ENCODE measurements around the gene PTPRU.

Gene PTPRU

DNA sequence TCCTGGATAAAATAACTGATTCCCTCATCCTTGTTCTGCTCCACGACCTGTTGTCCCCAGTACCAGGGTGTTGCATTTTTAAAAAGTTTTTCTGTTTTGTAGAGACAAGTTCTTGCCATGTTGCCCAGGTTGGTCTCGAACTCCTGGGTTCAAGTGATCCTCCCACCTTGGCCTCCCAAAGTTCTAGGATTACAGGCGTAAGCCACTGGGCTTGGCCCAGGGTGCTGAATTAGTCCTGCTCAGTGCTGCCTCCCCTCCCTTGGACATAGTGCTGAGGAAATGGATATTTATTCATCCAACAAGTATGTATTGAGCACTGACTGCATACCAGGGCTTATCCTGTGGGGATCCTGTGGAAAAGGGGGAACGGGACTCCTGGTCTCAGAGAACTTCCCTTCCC lies 126.4 kb downstream of the PTPRU start:
- no peak for TF ChIP-seq CTCF (conservative IDR thresholded peaks at IDR 0.05; ENCODE audit: low read depth, low read length)
- H3K4me3 ChIP-seq (ENCODE audit: low read length), result no peak overlapping the region
- DNase-seq (ENCODE audit: low read depth), result no peak

DNA sequence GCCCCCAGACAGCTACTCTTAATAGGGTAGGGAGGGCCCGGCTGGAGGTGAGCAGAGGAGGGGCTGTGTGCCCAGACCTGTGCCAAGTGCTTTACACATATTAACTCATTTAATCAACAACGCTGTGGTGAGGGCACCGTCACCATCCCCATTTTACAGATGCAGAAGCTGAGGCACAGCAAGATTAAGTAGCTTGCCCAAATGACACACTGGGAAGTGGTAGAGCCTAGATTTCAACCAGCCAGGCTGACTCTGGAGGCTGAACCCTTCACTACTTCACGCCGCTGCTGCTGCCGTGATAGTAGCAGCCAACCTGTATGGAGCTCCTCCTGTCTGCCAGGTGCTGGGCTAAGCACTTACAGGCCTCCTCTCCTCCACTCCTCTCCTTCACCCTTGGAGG lies 127.2 kb downstream of the PTPRU start:
- DNase-seq (ENCODE audit: low read depth), result no peak
- no peak overlapping the region for H3K4me3 ChIP-seq (ENCODE audit: low read length)
- no peak for TF ChIP-seq CTCF (conservative IDR thresholded peaks at IDR 0.05; ENCODE audit: low read depth, low read length)

- no peak for TF ChIP-seq CTCF (conservative IDR thresholded peaks at IDR 0.05; ENCODE audit: low read depth, low read length)
- no peak overlapping the region for H3K4me3 ChIP-seq (ENCODE audit: low read length)
- no peak for DNase-seq (ENCODE audit: low read depth)
Observed at GRCh38 chr1:29364101-29364678, 127.9 kb downstream of the PTPRU start.

DNA sequence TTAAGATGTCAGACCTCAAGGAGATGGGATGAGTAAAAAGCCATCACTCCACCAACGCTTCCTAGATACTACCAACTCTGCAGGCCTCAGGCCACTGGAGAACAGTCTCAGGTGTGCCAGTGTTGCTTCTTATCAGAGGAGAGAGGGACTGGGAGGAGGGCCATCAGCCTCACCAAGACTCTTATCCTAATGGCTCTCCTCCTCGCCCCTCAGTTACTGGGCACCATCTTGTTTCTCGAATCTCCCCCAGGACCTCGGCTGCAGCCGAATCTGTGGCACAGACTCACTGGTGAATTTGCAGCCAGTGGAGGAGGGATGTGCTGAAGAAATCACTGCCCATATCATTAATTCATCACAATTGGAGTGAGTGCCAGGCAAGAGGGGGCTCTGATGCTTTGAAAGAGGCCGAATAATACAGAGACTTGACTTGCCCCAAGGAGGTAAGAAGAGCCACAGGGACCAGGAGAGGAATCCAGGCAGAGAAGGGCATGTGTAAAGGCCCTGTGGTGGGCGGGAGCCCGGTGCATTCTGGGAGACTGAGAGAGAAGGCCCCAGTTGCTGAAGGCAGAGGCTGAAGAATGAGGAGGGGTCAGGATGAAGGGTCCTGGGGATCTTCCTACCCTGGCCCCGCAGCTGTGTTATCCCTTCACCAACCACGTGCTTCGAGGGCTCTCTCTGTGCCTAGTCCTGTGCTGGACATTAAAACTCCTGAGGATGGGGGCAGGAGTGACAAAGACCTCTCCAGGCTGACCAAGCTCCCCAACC lies 129.8 kb downstream of the PTPRU start:
- H3K4me3 ChIP-seq (ENCODE audit: low read length), result no peak overlapping the region
- no peak for DNase-seq (ENCODE audit: low read depth)
- no peak for TF ChIP-seq CTCF (conservative IDR thresholded peaks at IDR 0.05; ENCODE audit: low read depth, low read length)

- DNase-seq (ENCODE audit: low read depth), result no peak
- H3K4me3 ChIP-seq (ENCODE audit: low read length), result no peak overlapping the region
- peak; percentile 10 for TF ChIP-seq CTCF (conservative IDR thresholded peaks at IDR 0.05; ENCODE audit: low read depth, low read length)
Observed at GRCh38 chr1:29368936-29369932, 132.9 kb downstream of the PTPRU start.

DNA sequence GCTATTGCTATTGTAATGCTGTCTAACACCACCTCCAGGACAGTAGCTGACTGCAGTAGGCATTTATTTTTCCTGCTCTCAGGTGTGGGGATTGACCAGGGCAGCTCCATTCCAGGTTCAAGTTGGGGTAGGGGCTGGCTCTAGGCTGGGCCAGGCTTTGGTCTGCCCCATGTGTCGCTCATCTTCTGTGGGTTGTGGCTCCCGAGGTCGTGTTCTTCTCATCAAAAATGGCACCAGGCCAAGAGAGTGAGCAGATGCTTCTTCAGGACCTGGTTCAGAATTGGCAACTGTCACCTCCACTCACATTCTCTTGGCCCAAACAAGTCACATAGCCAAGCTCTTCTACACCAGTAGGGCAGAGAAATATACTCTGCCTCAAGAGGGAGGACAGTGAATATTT lies 133.7 kb downstream of the PTPRU start:
- TF ChIP-seq CTCF (conservative IDR thresholded peaks at IDR 0.05; ENCODE audit: low read depth, low read length), result no peak
- DNase-seq (ENCODE audit: low read depth), result no peak
- no peak overlapping the region for H3K4me3 ChIP-seq (ENCODE audit: low read length)
